ENCODE measurements around the gene FNDC3B.

Gene FNDC3B

GRCh38 chr3:172262991-172263608 is 223.7 kb downstream of the FNDC3B start:
- Histone ChIP-seq H3K9me2 (ENCODE audit: low read depth, low read length) (no peaks in the 10 kb centered on the region), H3K9me3 (ENCODE audit: low read length) (no peaks in the 10 kb centered on the region), H3F3A (ENCODE audit: insufficient read depth, low read length) (no peaks in the 10 kb centered on the region), H4K20me1 (ENCODE audit: insufficient read depth, low read length) (no peaks in the 10 kb centered on the region), H3K4me3 (ENCODE audit: low read depth, low read length, poor library complexity, severe bottlenecking) (no peak overlapping the region), H3K27ac (ENCODE audit: low read depth, low read length, poor library complexity, severe bottlenecking) (no peak overlapping the region), H3K4me1 (ENCODE audit: insufficient read depth, low read length, severe bottlenecking) (no peaks in the 10 kb centered on the region), H3K4me2 (ENCODE audit: low read length) (no peak overlapping the region), H3K27me3 (ENCODE audit: insufficient read depth, low read length) (no peaks in the 10 kb centered on the region), H3K79me2 (ENCODE audit: insufficient read depth, low read length) (no peaks in the 10 kb centered on the region), H3K36me3 (ENCODE audit: insufficient read depth, low read length) (no peaks in the 10 kb centered on the region), H2AFZ (ENCODE audit: low read length) (no peak overlapping the region), H3K9ac (ENCODE audit: low read length) (no peak overlapping the region)
- TF ChIP-seq EZH2 (IDR thresholded peaks at IDR 0.05; ENCODE audit: borderline replicate concordance, low read length) = no peak
- TF ChIP-seq CTCF (IDR thresholded peaks at IDR 0.05; ENCODE audit: low read length) = no peak

GRCh38 chr3:172263781-172264486 is 224.6 kb downstream of the FNDC3B start:
- Histone ChIP-seq H2AFZ (ENCODE audit: low read length) (no peak overlapping the region), H3K79me2 (ENCODE audit: insufficient read depth, low read length) (no peaks in the 10 kb centered on the region), H3K4me3 (ENCODE audit: low read depth, low read length, poor library complexity, severe bottlenecking) (no peak overlapping the region), H3K36me3 (ENCODE audit: insufficient read depth, low read length) (no peaks in the 10 kb centered on the region), H3K4me2 (ENCODE audit: low read length) (no peak overlapping the region), H3K9ac (ENCODE audit: low read length) (no peak overlapping the region), H3K9me3 (ENCODE audit: low read length) (no peaks in the 10 kb centered on the region), H3K9me2 (ENCODE audit: low read depth, low read length) (no peaks in the 10 kb centered on the region), H3F3A (ENCODE audit: insufficient read depth, low read length) (no peaks in the 10 kb centered on the region), H3K27ac (ENCODE audit: low read depth, low read length, poor library complexity, severe bottlenecking) (no peak overlapping the region), H4K20me1 (ENCODE audit: insufficient read depth, low read length) (no peaks in the 10 kb centered on the region), H3K4me1 (ENCODE audit: insufficient read depth, low read length, severe bottlenecking) (no peaks in the 10 kb centered on the region), H3K27me3 (ENCODE audit: insufficient read depth, low read length) (no peaks in the 10 kb centered on the region)
- TF ChIP-seq EZH2 (IDR thresholded peaks at IDR 0.05; ENCODE audit: borderline replicate concordance, low read length) (no peak), CTCF (IDR thresholded peaks at IDR 0.05; ENCODE audit: low read length) (no peak)

GRCh38 chr3:172266103-172266502 is 226.7 kb downstream of the FNDC3B start:
- H3K4me2 ChIP-seq (ENCODE audit: low read length) = no peak overlapping the region
- no peak overlapping the region for H2AFZ ChIP-seq (ENCODE audit: low read length)
- no peaks in the 10 kb centered on the region for H3K79me2 ChIP-seq (ENCODE audit: insufficient read depth, low read length)
- H3K9me2 ChIP-seq (ENCODE audit: low read depth, low read length) = no peaks in the 10 kb centered on the region
- H3K27ac ChIP-seq (ENCODE audit: low read depth, low read length, poor library complexity, severe bottlenecking) = no peak overlapping the region
- no peaks in the 10 kb centered on the region for H4K20me1 ChIP-seq (ENCODE audit: insufficient read depth, low read length)
- H3K9me3 ChIP-seq (ENCODE audit: low read length) = no peaks in the 10 kb centered on the region
- TF ChIP-seq CTCF (IDR thresholded peaks at IDR 0.05; ENCODE audit: low read length) (no peak), EZH2 (IDR thresholded peaks at IDR 0.05; ENCODE audit: borderline replicate concordance, low read length) (no peak)
- H3K36me3 ChIP-seq (ENCODE audit: insufficient read depth, low read length) = no peaks in the 10 kb centered on the region
- H3K27me3 ChIP-seq (ENCODE audit: insufficient read depth, low read length) = no peaks in the 10 kb centered on the region
- H3K4me1 ChIP-seq (ENCODE audit: insufficient read depth, low read length, severe bottlenecking) = no peaks in the 10 kb centered on the region
- H3K9ac ChIP-seq (ENCODE audit: low read length) = no peak overlapping the region
- H3F3A ChIP-seq (ENCODE audit: insufficient read depth, low read length) = no peaks in the 10 kb centered on the region
- no peak overlapping the region for H3K4me3 ChIP-seq (ENCODE audit: low read depth, low read length, poor library complexity, severe bottlenecking)

All from OCI-LY1 (cell line).